GM12878 (cell line): ENCODE data around the gene TRAF2. TPM values are rescaled to one million over a fixed set of nuclear protein-coding genes. Genes with fewer than 3 reads are reported as not detected.
A peak's percentile ranks its signal among the peaks of the same experiment; 100 is the strongest.

Experiments used
- ATF7 ChIP-seq: fragments of 450-650 bp; IDR thresholded peaks from 2 replicates; pipeline ENCODE4 v1.6.1; 2016; ENCODE audit warnings: low read depth, mild to moderate bottlenecking
- BCL3 ChIP-seq: IDR thresholded peaks from 2 replicates; pipeline ENCODE4 v1.6.1; 2011; ENCODE audit warnings: borderline replicate concordance, low read depth, mild to moderate bottlenecking, moderate library complexity, low read length; ENCODE audit not compliant: insufficient read depth, poor library complexity, severe bottlenecking
- CUX1 ChIP-seq: IDR thresholded peaks from 2 replicates; pipeline ENCODE4 v1.6.1; 2012; ENCODE audit warnings: improper control_type of control experiment, low read depth, low read length; ENCODE audit not compliant: insufficient replicate concordance
- ESRRA ChIP-seq: IDR thresholded peaks from 2 replicates; pipeline ENCODE4 v1.6.1; 2012; ENCODE audit warnings: mild to moderate bottlenecking, low read length, improper control_type of control experiment
- KLF5 ChIP-seq: fragments of 450-650 bp; IDR thresholded peaks from 2 replicates; pipeline ENCODE4 v1.6.1; 2014; ENCODE audit warnings: mild to moderate bottlenecking; ENCODE audit not compliant: partially characterized antibody
- MYB ChIP-seq: fragments of 150-350 bp; IDR thresholded peaks from 2 replicates; pipeline ENCODE4 v1.6.1; 2014; ENCODE audit warnings: mild to moderate bottlenecking, low read depth, low read length, borderline replicate concordance
- NR2F1 ChIP-seq: fragments of 450-650 bp; conservative IDR thresholded peaks from 2 replicates; pipeline ENCODE4 v1.6.1; 2017; ENCODE audit warnings: mild to moderate bottlenecking
- NRF1 ChIP-seq: conservative IDR thresholded peaks from 2 replicates; pipeline ENCODE4 v1.6.1; 2011; ENCODE audit warnings: mild to moderate bottlenecking, low read depth, low read length, improper control_type of control experiment
- POU2F2 ChIP-seq: IDR thresholded peaks from 3 replicates; pipeline ENCODE4 v1.6.1; 2011; ENCODE audit warnings: low read depth, mild to moderate bottlenecking, low read length, borderline replicate concordance
- SPI1 ChIP-seq: IDR thresholded peaks from 2 replicates; pipeline ENCODE4 v1.6.1; 2011; ENCODE audit warnings: low read depth, mild to moderate bottlenecking, low read length, moderate library complexity, borderline replicate concordance; ENCODE audit not compliant: insufficient read depth
- SRF ChIP-seq, 2 experiments: IDR thresholded peaks; 2 replicates each; pipeline ENCODE4 v1.6.1; 2011; ENCODE audit warnings: low read depth in 2 of 2, low read length in 2 of 2, mild to moderate bottlenecking in 1 of 2, moderate library complexity in 1 of 2
- ZNF207 ChIP-seq: fragments of 450-650 bp; IDR thresholded peaks from 2 replicates; pipeline ENCODE4 v1.6.1; 2014; ENCODE audit warnings: antibody characterized with exemption, mild to moderate bottlenecking, borderline replicate concordance
- ZNF217 ChIP-seq: fragments of 450-650 bp; IDR thresholded peaks from 2 replicates; pipeline ENCODE4 v1.6.1; 2017; ENCODE audit warnings: antibody characterized with exemption, mild to moderate bottlenecking
- ZZZ3 ChIP-seq: IDR thresholded peaks from 2 replicates; pipeline ENCODE4 v1.6.1; 2011; ENCODE audit warnings: low read depth; ENCODE audit not compliant: control insufficient read depth, insufficient read length
- polyA plus RNA-seq, 11 experiments: library from polyadenylated mRNA; depleted of rRNA in 4 of 11; unstranded in 6 of 11; stranded (reverse) in 5 of 11; fragments of >200 nt; fragmentation: Nextera tagmentation in 4 of 11; fragmentation: Illumina TruSeq in 1 of 11; extraction: Ambion mirVana in 4 of 11; extraction: Trizol in 1 of 11; gene quantifications; 1 replicate in 1 of 11; 2 replicates in 10 of 11; pipeline versions ENCODE4 v1.2.1 to v1.2.3, GENCODE V29; 2011 to 2016; ENCODE audit warnings: inconsistent platforms in 2 of 11, missing spikeins in 2 of 11, low read depth in 1 of 11
- total RNA-seq, 4 experiments: library from RNA; depleted of rRNA in 3 of 4; stranded (reverse); fragments of >200 nt in 3 of 4; fragmentation: Illumina TruSeq in 1 of 4; extraction: Trizol in 1 of 4; gene quantifications; 2 replicates each; pipeline versions ENCODE4 v1.2.1 to v1.2.3, GENCODE V29; 2013 to 2021
- TF ChIP-seq, protein P1 (sequence below), 3 experiments: IDR thresholded peaks in 2 of 3; conservative IDR thresholded peaks in 1 of 3; 2 replicates each; pipeline ENCODE4 v1.5.1; 2011; ENCODE audit warnings: low read depth in 3 of 3, low read length in 3 of 3, mild to moderate bottlenecking in 3 of 3, control low read depth in 2 of 3, moderate library complexity in 2 of 3, inconsistent platforms in 1 of 3, mixed read lengths in 1 of 3; ENCODE audit not compliant: control insufficient read depth in 2 of 3, insufficient read depth in 1 of 3; ENCODE audit errors: extremely low read depth in 1 of 3
- TF ChIP-seq, protein P2 (sequence below): IDR thresholded peaks from 2 replicates; pipeline ENCODE4 v1.6.1; 2011; ENCODE audit warnings: low read depth, mild to moderate bottlenecking, low read length, moderate library complexity, borderline replicate concordance; ENCODE audit errors: extremely low read depth
- TF ChIP-seq, protein P3 (sequence below): fragments of 450-650 bp; IDR thresholded peaks from 2 replicates; pipeline ENCODE4 v1.6.1; 2016; ENCODE audit warnings: mild to moderate bottlenecking

The TRAF2 gene
- total and polyA plus RNA-seq, 10 of the 15 experiments (the other 5 are each of a cell fraction or from before 2014, with no cell fraction given), result 0.34 to 39.5 (median 18.7) TPM

- TF ChIP-seq, protein P1, sequence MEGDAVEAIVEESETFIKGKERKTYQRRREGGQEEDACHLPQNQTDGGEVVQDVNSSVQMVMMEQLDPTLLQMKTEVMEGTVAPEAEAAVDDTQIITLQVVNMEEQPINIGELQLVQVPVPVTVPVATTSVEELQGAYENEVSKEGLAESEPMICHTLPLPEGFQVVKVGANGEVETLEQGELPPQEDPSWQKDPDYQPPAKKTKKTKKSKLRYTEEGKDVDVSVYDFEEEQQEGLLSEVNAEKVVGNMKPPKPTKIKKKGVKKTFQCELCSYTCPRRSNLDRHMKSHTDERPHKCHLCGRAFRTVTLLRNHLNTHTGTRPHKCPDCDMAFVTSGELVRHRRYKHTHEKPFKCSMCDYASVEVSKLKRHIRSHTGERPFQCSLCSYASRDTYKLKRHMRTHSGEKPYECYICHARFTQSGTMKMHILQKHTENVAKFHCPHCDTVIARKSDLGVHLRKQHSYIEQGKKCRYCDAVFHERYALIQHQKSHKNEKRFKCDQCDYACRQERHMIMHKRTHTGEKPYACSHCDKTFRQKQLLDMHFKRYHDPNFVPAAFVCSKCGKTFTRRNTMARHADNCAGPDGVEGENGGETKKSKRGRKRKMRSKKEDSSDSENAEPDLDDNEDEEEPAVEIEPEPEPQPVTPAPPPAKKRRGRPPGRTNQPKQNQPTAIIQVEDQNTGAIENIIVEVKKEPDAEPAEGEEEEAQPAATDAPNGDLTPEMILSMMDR (IDR thresholded peaks at IDR 0.05 in 2 of 3, conservative IDR thresholded peaks at IDR 0.05 in 1 of 3; ENCODE audit: control insufficient read depth in 2 of 3, extremely low read depth in 1 of 3, insufficient read depth in 1 of 3, low read depth in 3 of 3, low read length in 3 of 3), result peak; percentile 95 to 98 (median 98); a peak in 5 of 6 replicates
- TF ChIP-seq ESRRA, result 0 out of 2 replicates have a peak, but pooled peaks have one; percentile 20
- TF ChIP-seq ZNF217, result peak; percentile 94
- no peak for TF ChIP-seq ZZZ3
- peak in 1 of 2 experiments; percentile 99; a peak in 2 of 4 replicates for TF ChIP-seq SRF (IDR thresholded peaks at IDR 0.05; ENCODE audit: low read depth in 2 of 2, low read length in 2 of 2)
- TF ChIP-seq ATF7, result no peak
- TF ChIP-seq CUX1, result peak; percentile 93
- TF ChIP-seq, protein P2, sequence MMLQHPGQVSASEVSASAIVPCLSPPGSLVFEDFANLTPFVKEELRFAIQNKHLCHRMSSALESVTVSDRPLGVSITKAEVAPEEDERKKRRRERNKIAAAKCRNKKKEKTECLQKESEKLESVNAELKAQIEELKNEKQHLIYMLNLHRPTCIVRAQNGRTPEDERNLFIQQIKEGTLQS, result peak; percentile 7; the same call in 1 of the 2 replicates
- peak; percentile 87 for TF ChIP-seq ZNF207
- TF ChIP-seq BCL3, result peak; percentile 32
- TF ChIP-seq POU2F2, result no peak
- peak; percentile 32; the same call in 1 of the 2 replicates for TF ChIP-seq SPI1
- peak; percentile 5 for TF ChIP-seq KLF5
- TF ChIP-seq NR2F1, result peak; percentile 81; the same call in 1 of the 2 replicates
- TF ChIP-seq, protein P3, sequence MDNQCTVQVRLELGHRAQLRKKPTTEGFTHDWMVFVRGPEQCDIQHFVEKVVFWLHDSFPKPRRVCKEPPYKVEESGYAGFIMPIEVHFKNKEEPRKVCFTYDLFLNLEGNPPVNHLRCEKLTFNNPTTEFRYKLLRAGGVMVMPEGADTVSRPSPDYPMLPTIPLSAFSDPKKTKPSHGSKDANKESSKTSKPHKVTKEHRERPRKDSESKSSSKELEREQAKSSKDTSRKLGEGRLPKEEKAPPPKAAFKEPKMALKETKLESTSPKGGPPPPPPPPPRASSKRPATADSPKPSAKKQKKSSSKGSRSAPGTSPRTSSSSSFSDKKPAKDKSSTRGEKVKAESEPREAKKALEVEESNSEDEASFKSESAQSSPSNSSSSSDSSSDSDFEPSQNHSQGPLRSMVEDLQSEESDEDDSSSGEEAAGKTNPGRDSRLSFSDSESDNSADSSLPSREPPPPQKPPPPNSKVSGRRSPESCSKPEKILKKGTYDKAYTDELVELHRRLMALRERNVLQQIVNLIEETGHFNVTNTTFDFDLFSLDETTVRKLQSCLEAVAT, result peak; percentile 99
- 0 out of 2 replicates have a peak, but pooled peaks have one; percentile 45 for TF ChIP-seq MYB
- TF ChIP-seq NRF1, result peak; percentile 81
Measured at GRCh38 chr9:136944519-136945332, 58.4 kb downstream of the TRAF2 start, which contains the start of the genes C8G and FBXW5 (continued).
